ENCODE measurements around the gene PRKACB.

Gene PRKACB

GRCh38 chr1:84108900-84109578, 35.0 kb upstream of the PRKACB start:
- no peak for TF ChIP-seq CTCF (IDR thresholded peaks at IDR 0.05; ENCODE audit: borderline replicate concordance, control extremely low read depth, extremely low read depth, insufficient read depth, missing control alignments)
- no peak for DNase-seq (ENCODE audit: low spot score)
- in situ Hi-C loops (cut with MboI; ENCODE audit: low sequenced_read_pairs, unreplicated experiment) = no loop called here

- in situ Hi-C loops (cut with MboI; ENCODE audit: low sequenced_read_pairs, unreplicated experiment) = no loop called here
These were observed 33.4 kb upstream of the PRKACB start for GRCh38 chr1:84110629-84111028.

GRCh38 chr1:84116558-84116957, 27.5 kb upstream of the PRKACB start:
- DNase-seq (ENCODE audit: low spot score) = no peak
- no peak for TF ChIP-seq CTCF (IDR thresholded peaks at IDR 0.05; ENCODE audit: borderline replicate concordance, control extremely low read depth, extremely low read depth, insufficient read depth, missing control alignments)
- in situ Hi-C loops (cut with MboI; ENCODE audit: low sequenced_read_pairs, unreplicated experiment) = no loop called here

More at GRCh38 chr1:84110629-84111028, 33.4 kb upstream of the PRKACB start:
- TF ChIP-seq CTCF (IDR thresholded peaks at IDR 0.05; ENCODE audit: borderline replicate concordance, control extremely low read depth, extremely low read depth, insufficient read depth, missing control alignments) = no peak
- DNase-seq (ENCODE audit: low spot score) = no peak

- no peak for DNase-seq (ENCODE audit: low spot score)
- in situ Hi-C loops (cut with MboI; ENCODE audit: low sequenced_read_pairs, unreplicated experiment) = no loop called here
- TF ChIP-seq CTCF (IDR thresholded peaks at IDR 0.05; ENCODE audit: borderline replicate concordance, control extremely low read depth, extremely low read depth, insufficient read depth, missing control alignments) = no peak
These were observed 26.2 kb upstream of the PRKACB start for GRCh38 chr1:84117868-84118267.

GRCh38 chr1:84121360-84121759, 22.7 kb upstream of the PRKACB start:
- no peak for TF ChIP-seq CTCF (IDR thresholded peaks at IDR 0.05; ENCODE audit: borderline replicate concordance, control extremely low read depth, extremely low read depth, insufficient read depth, missing control alignments)

GRCh38 chr1:84122780-84123382, 21.2 kb upstream of the PRKACB start:
- no peak for DNase-seq (ENCODE audit: low spot score)

More at GRCh38 chr1:84121360-84121759, 22.7 kb upstream of the PRKACB start:
- in situ Hi-C loops (cut with MboI; ENCODE audit: low sequenced_read_pairs, unreplicated experiment) = loop anchor here (10.0 kb wide), 1 partner anchor 197 kb away; no protein-coding TSS in a partner anchor
- DNase-seq (ENCODE audit: low spot score) = no peak

More at GRCh38 chr1:84122780-84123382, 21.2 kb upstream of the PRKACB start:
- in situ Hi-C loops (cut with MboI; ENCODE audit: low sequenced_read_pairs, unreplicated experiment) = loop anchor here (10.0 kb wide), 1 partner anchor 198 kb away; no protein-coding TSS in a partner anchor
- peak; percentile 49 for TF ChIP-seq CTCF (IDR thresholded peaks at IDR 0.05; ENCODE audit: borderline replicate concordance, control extremely low read depth, extremely low read depth, insufficient read depth, missing control alignments)
